PC-9 (cell line): Measurements from ENCODE around the gene MBOAT2. TPM values are rescaled to one million over a fixed set of nuclear protein-coding genes. Genes with fewer than 3 reads are reported as not detected.

Experiments
- BruUV-seq: library from RNA; stranded (reverse); fragments of 400-500 nt; replicated peaks from 2 replicates; lab custom pipeline; 2021; lab: Mats Ljungman, UMichigan
- CTCF ChIA-PET: fragments of 300-600 bp; sonication (Branson Sonifier 250); formaldehyde crosslinking; loops from one replicate; lab custom pipeline; 2022; ENCODE audit warnings: antibody characterized with exemption; lab: Charles Lee
- POLR2A ChIA-PET: fragments of 300-600 bp; sonication (Branson Sonifier 250); formaldehyde crosslinking; loops from one replicate; lab custom pipeline; 2022; ENCODE audit warnings: antibody characterized with exemption; ENCODE audit not compliant: unreplicated experiment; lab: Charles Lee
- DNase-seq, 2 experiments: peaks; one replicate each; pipeline versions ENCODE4 v3.0.0 to v3.0.0-alpha.2; 2015 to 2022; ENCODE audit warnings: mixed read lengths in 1 of 2
- H2AFZ ChIP-seq: fragments of 200-600 bp; sonication (generic); 2 replicates; pipeline ENCODE4 v1.8.1; 2017; ENCODE audit warnings: antibody characterized with exemption
- H3F3A ChIP-seq: fragments of 200-600 bp; sonication (generic); 2 replicates; pipeline ENCODE4 v1.8.1; 2017; ENCODE audit warnings: antibody characterized with exemption, mild to moderate bottlenecking, low read depth; ENCODE audit not compliant: insufficient read depth
- H3K27ac ChIP-seq: fragments of 200-600 bp; sonication (generic); 2 replicates; pipeline ENCODE4 v1.6.1; 2016; ENCODE audit warnings: mixed run types
- H3K27me3 ChIP-seq: fragments of 200-600 bp; sonication (generic); 2 replicates; pipeline ENCODE4 v1.6.1; 2016; ENCODE audit warnings: low read depth, mixed run types; ENCODE audit not compliant: insufficient read depth
- H3K36me3 ChIP-seq: fragments of 200-600 bp; sonication (generic); 2 replicates; pipeline ENCODE4 v1.6.1; 2016; ENCODE audit warnings: low read depth, mixed run types
- H3K4me1 ChIP-seq: fragments of 200-600 bp; sonication (generic); replicated peaks from 2 replicates; pipeline ENCODE4 v1.6.1; 2016; ENCODE audit warnings: mixed run types; ENCODE audit not compliant: insufficient read depth
- H3K4me2 ChIP-seq: fragments of 200-600 bp; sonication (generic); 2 replicates; pipeline ENCODE4 v1.6.1; 2017; ENCODE audit warnings: mixed run types
- H3K4me3 ChIP-seq: fragments of 200-600 bp; sonication (generic); 2 replicates; pipeline ENCODE4 v1.6.1; 2016; ENCODE audit warnings: mixed run types
- H3K79me2 ChIP-seq: fragments of 200-600 bp; sonication (generic); 2 replicates; pipeline ENCODE4 v1.6.1; 2017; ENCODE audit warnings: low read depth, mixed run types
- H3K9me2 ChIP-seq: fragments of 200-600 bp; sonication (generic); 2 replicates; pipeline ENCODE4 v1.8.1; 2017; ENCODE audit warnings: mild to moderate bottlenecking; ENCODE audit not compliant: insufficient read depth
- H3K9me3 ChIP-seq: fragments of 200-600 bp; sonication (generic); 2 replicates; pipeline ENCODE4 v1.8.1; 2016; ENCODE audit warnings: low read depth; ENCODE audit not compliant: insufficient read depth
- H4K20me1 ChIP-seq: fragments of 200-600 bp; sonication (generic); 2 replicates; pipeline ENCODE4 v1.8.1; 2017; ENCODE audit not compliant: insufficient read depth
- EZH2 ChIP-seq: fragments of 200-600 bp; sonication (generic); IDR thresholded peaks from 2 replicates; pipeline ENCODE4 v1.8.0; 2017; ENCODE audit warnings: antibody characterized with exemption, low read depth
- intact Hi-C: fragments of 100-400 bp; cut with micrococcal nuclease; formaldehyde crosslinking; loops from one replicate; pipeline ENCODE4 v1.10.0; 2022; ENCODE audit not compliant: unreplicated experiment
- total RNA-seq: library from RNA; stranded (reverse); gene quantifications from 2 replicates; pipeline ENCODE4 v1.2.3, GENCODE V29; 2021
- TF ChIP-seq, protein P1 (sequence below): fragments of 200-600 bp; sonication (generic); conservative IDR thresholded peaks from 2 replicates; pipeline ENCODE4 v1.6.1; 2017; ENCODE audit warnings: mixed run types, antibody characterized with exemption, mild to moderate bottlenecking, moderate library complexity

The MBOAT2 gene
- total RNA-seq, 1 experiment from 2014 or later, result 57.7 TPM

GRCh38 chr2:9004338-9005204 is 1.1 kb upstream of the MBOAT2 start:
- Histone ChIP-seq H3K36me3 (0 out of 2 replicates have a peak, but pooled peaks cover 8% of the 10 kb centered on the region), H4K20me1 (no peaks in the 10 kb centered on the region), H3K27me3 (no peaks in the 10 kb centered on the region), H3K9me2 (no peaks in the 10 kb centered on the region), H3K27ac (peak overlapping the region; percentile 97), H3K79me2 (peaks cover 42% of the 10 kb centered on the region), H3K4me2 (peak overlapping the region; percentile 81), H3K9me3 (no peaks in the 10 kb centered on the region), H2AFZ (peak overlapping the region; percentile 24; the same call in 1 of the 2 replicates), H3F3A (peaks cover 35% of the 10 kb centered on the region), H3K4me1 (peaks cover 47% of the 10 kb centered on the region), H3K4me3 (peak overlapping the region; percentile 64)
- TF ChIP-seq, protein P1, sequence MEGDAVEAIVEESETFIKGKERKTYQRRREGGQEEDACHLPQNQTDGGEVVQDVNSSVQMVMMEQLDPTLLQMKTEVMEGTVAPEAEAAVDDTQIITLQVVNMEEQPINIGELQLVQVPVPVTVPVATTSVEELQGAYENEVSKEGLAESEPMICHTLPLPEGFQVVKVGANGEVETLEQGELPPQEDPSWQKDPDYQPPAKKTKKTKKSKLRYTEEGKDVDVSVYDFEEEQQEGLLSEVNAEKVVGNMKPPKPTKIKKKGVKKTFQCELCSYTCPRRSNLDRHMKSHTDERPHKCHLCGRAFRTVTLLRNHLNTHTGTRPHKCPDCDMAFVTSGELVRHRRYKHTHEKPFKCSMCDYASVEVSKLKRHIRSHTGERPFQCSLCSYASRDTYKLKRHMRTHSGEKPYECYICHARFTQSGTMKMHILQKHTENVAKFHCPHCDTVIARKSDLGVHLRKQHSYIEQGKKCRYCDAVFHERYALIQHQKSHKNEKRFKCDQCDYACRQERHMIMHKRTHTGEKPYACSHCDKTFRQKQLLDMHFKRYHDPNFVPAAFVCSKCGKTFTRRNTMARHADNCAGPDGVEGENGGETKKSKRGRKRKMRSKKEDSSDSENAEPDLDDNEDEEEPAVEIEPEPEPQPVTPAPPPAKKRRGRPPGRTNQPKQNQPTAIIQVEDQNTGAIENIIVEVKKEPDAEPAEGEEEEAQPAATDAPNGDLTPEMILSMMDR, result no peak
- no peak for TF ChIP-seq EZH2
- DNase-seq, result peak; percentile 63 to 99
- POLR2A ChIA-PET, result interaction anchor here (0.5 to 1.0 kb wide), 6 partner anchors 19 to 99 kb away, joined by 3 to 9 read pairs (median 6); no protein-coding TSS in a partner anchor
- intact Hi-C loops, result loop anchor here (1.0 to 10.0 kb wide), 4 partner anchors 53 to 330 kb away; no protein-coding TSS in a partner anchor
- BruUV-seq, result TSS peak; percentile 86
- CTCF ChIA-PET, result interaction anchor here (0.6 kb wide), 1 partner anchor 66 kb away, joined by 3 read pairs; no protein-coding TSS in a partner anchor

DNA sequence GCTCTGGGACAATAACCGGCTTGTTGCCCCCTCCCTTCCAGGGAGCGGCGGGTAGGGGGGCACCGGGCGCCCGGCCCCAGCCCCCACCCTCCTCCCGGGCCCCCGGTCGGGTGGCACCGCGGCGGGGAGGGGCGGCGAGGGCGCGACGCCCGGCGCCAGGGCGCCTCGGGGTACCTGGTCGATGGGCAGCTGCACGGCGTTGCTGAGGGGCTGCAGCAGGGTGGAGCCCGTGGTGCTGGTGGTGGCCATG is 193 bp downstream of the MBOAT2 start:
- H3K4me2 ChIP-seq, result peak overlapping the region; percentile 98
- intact Hi-C loops, result loop anchor here (5.0 to 10.0 kb wide), 3 partner anchors 54 to 332 kb away; no protein-coding TSS in a partner anchor

More for the DNA sequence above, 193 bp downstream of the MBOAT2 start:
- H3K9me3 ChIP-seq, result no peaks in the 10 kb centered on the region
- CTCF ChIA-PET, result interaction anchor here (0.6 kb wide), 1 partner anchor 137 kb away, joined by 4 read pairs; no protein-coding TSS in a partner anchor
- H3K27ac ChIP-seq, result peak overlapping the region; percentile 78; the same call in 1 of the 2 replicates
- peaks cover 55% of the 10 kb centered on the region for H3K79me2 ChIP-seq
- POLR2A ChIA-PET, result interaction anchor here (0.6 kb wide), 1 partner anchor 844 kb away, joined by 4 read pairs; no protein-coding TSS in a partner anchor
- no peaks in the 10 kb centered on the region for H3K27me3 ChIP-seq
- H3K4me3 ChIP-seq, result peak overlapping the region; percentile 83
- peaks cover 51% of the 10 kb centered on the region for H3K4me1 ChIP-seq
- no peaks in the 10 kb centered on the region for H3K9me2 ChIP-seq
- no peak overlapping the region for H2AFZ ChIP-seq
- 0 out of 2 replicates have a peak, but pooled peaks cover 8% of the 10 kb centered on the region for H3K36me3 ChIP-seq
- H3F3A ChIP-seq, result peaks cover 36% of the 10 kb centered on the region
- TF ChIP-seq EZH2, result no peak
- TF ChIP-seq, protein P1, result no peak
- no TSS peak for BruUV-seq
- DNase-seq, result no peak
- no peaks in the 10 kb centered on the region for H4K20me1 ChIP-seq
